Measurements from ENCODE around the gene CLEC4F. TPM values are rescaled to one million over a fixed set of nuclear protein-coding genes. Genes with fewer than 3 reads are reported as not detected.

CLEC4F gene
- total RNA-seq, 2 donors from 2014 or later, result 0.35 TPM; not detected in 1

DNA sequence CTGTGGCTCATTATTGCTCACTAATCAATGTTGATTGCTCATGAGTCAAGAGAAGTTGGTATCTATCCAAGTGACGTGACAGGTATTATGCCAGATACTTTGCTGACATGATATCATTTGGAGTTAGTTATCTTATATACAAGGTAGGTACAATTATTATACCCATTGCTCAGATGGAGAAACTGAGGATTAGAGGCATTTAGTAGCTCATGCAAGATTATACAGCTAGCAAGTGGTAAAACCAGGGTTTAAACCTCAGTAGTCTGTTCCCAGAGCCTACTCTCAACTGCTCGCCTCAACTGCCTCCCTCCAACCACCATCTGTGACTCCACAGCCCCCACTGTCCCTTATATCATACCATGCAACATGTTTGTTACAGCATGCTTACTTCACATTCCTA, 36.1 kb downstream of the CLEC4F start:
- ATAC-seq (replicated peaks), result no peak
- Mint-ChIP-seq H3K9me3 (no peaks in the 10 kb centered on the region), H3K36me3 (ENCODE audit: low read depth) (no peaks in the 10 kb centered on the region), H3K4me1 (no peaks in the 10 kb centered on the region), H3K4me3 (no peak overlapping the region), H3K27me3 (peaks cover 29% of the 10 kb centered on the region), H3K27ac (no peak overlapping the region)

DNA sequence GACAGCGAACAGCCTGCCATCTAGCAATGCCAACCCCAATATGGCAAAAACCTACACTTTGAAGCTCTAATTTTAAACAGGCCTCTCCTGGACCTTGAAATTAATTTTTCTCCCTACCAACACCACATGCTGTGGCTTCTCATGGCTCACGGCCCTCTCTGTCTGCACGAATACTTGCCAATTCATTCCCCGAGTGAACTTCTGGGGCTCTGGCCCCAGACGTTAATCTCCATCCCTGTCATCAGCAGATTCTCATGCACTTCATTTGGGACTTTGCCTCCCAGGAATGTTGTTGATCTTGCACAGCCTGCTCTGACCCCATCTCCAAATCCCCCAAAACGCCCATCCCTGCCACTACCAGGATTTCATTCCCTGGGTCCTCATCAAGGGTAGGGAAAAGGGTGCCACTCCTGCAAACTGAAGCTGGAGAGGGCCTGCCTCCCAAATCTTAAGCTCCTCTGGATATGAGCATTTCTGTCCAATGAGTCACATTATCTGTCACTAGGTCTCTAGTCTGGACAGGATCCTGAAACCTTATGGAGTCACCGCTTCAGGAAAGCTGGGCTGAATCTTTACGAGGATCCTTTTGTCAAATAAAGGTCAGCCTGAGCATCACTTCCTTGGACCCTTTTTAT, 40.4 kb downstream of the CLEC4F start:
- H3K4me1 Mint-ChIP-seq, result no peaks in the 10 kb centered on the region
- H3K9me3 Mint-ChIP-seq, result no peaks in the 10 kb centered on the region
- no peak overlapping the region for H3K4me3 Mint-ChIP-seq
- no peak overlapping the region for H3K27ac Mint-ChIP-seq
- peaks cover 29% of the 10 kb centered on the region for H3K27me3 Mint-ChIP-seq
- H3K36me3 Mint-ChIP-seq (ENCODE audit: low read depth), result no peaks in the 10 kb centered on the region
- no peak for ATAC-seq (replicated peaks)

DNA sequence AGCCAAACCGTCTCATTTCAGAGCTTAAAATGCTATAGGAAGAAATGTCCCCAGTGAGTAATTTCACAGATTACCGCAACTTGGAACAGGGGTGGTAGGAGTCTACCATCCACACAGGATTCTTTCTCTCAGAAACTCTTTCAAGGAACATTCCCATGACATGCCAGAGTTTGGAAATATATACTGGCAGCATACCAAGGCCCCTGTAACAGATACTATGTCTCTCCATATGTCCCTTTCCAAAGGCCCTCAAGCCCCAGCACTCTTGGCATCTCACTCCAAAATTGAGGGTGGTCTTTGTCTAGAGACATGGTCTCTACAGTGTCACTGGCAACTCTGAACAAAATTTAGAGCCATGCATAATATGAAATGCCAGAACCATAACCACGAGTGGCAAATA, 40.9 kb downstream of the CLEC4F start:
- peaks cover 29% of the 10 kb centered on the region for H3K27me3 Mint-ChIP-seq
- H3K9me3 Mint-ChIP-seq, result no peaks in the 10 kb centered on the region
- H3K27ac Mint-ChIP-seq, result no peak overlapping the region
- no peak overlapping the region for H3K4me3 Mint-ChIP-seq
- H3K4me1 Mint-ChIP-seq, result no peaks in the 10 kb centered on the region
- ATAC-seq (replicated peaks), result no peak
- no peaks in the 10 kb centered on the region for H3K36me3 Mint-ChIP-seq (ENCODE audit: low read depth)

DNA sequence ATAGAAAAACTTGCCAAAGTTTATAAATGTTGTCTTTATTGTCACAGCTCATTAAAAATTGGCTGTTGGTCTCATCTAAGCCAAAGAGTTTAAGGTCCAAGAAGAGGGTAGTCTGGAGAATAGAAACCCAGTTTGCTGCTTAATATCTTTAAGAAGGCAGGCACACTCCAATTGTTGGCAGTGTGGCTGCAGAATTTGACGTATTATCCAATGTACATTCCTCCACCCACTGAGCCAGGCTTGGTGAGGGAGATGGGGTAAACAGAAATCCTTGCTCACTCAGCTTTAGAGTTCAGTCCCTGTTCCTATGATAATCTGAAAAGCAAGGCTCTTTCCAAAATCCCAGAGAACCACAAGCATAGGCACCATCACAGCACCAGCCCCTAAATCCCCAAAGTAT, 41.7 kb downstream of the CLEC4F start:
- H3K27me3 Mint-ChIP-seq, result peaks cover 36% of the 10 kb centered on the region
- H3K36me3 Mint-ChIP-seq (ENCODE audit: low read depth), result no peaks in the 10 kb centered on the region
- H3K27ac Mint-ChIP-seq, result no peak overlapping the region
- H3K4me3 Mint-ChIP-seq, result no peak overlapping the region
- no peak for ATAC-seq (replicated peaks)
- no peaks in the 10 kb centered on the region for H3K4me1 Mint-ChIP-seq
- H3K9me3 Mint-ChIP-seq, result peaks cover 2% of the 10 kb centered on the region

DNA sequence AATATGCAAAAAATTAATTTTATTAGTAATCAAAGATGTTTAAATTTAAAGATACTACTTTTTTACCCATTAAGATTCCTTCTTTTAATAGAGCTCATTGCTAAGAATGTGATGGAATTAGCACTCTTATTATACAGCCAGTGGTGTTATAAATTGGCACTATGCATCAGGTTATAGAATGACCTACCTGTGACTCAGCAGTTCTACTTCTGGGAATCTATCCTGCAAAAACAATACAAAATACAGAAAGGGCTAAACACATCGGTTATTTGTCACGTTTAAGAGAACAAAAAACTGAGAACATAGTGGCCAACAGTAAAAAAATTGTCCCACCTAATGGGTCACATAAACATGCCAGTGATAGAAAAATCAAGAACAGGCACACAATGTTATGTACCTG, 42.9 kb downstream of the CLEC4F start:
- no peak overlapping the region for H3K4me3 Mint-ChIP-seq
- peaks cover 42% of the 10 kb centered on the region for H3K27me3 Mint-ChIP-seq
- H3K9me3 Mint-ChIP-seq, result peaks cover 4% of the 10 kb centered on the region
- no peaks in the 10 kb centered on the region for H3K36me3 Mint-ChIP-seq (ENCODE audit: low read depth)
- no peak for ATAC-seq (replicated peaks)
- no peaks in the 10 kb centered on the region for H3K4me1 Mint-ChIP-seq
- H3K27ac Mint-ChIP-seq, result no peak overlapping the region

DNA sequence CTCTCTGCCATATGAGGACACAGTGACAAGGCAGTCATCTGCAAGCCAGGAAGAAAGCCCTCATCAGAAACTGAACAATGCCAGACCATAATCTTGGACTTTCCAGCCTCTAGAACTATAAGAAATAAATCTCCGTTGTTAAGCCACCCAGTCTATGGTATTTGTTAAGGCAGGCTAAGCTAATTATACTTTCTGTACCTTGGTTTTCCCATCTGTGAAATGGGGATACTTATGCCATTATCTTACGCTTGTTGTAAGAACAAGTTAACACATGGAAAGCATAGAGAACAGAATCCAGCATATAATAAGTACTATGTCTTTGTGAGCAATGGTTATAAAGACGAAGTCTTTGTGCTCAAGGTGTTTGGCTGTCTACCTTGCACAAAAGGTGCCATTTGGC, 44.1 kb downstream of the CLEC4F start:
- Mint-ChIP-seq H3K4me1 (no peaks in the 10 kb centered on the region), H3K27me3 (peaks cover 49% of the 10 kb centered on the region), H3K4me3 (no peak overlapping the region), H3K36me3 (ENCODE audit: low read depth) (no peaks in the 10 kb centered on the region), H3K9me3 (peaks cover 4% of the 10 kb centered on the region), H3K27ac (no peak overlapping the region)
- ATAC-seq (replicated peaks), result no peak

DNA sequence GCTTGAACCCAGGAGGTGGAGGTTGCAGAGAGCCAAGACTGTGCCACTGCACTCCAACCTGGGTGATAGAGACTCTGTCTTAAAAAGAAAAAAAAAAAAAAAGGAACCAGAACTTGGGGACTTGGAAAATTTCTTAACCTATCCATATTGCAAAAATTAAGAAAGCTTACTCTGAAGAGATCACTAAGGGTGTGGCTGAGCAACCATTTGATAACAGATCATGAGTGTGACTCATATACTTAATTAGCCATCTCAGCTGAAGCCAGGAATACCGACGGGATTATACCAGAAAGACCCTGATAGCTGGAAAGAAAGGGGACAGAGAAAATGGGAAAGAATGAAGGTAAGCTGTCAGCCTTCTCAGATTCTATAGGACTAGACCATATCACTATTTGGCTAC, 45.3 kb downstream of the CLEC4F start:
- Mint-ChIP-seq H3K27ac (no peak overlapping the region), H3K4me3 (no peak overlapping the region), H3K9me3 (peaks cover 4% of the 10 kb centered on the region), H3K27me3 (peaks cover 51% of the 10 kb centered on the region), H3K36me3 (ENCODE audit: low read depth) (no peaks in the 10 kb centered on the region), H3K4me1 (no peaks in the 10 kb centered on the region)
- ATAC-seq (replicated peaks), result no peak

DNA sequence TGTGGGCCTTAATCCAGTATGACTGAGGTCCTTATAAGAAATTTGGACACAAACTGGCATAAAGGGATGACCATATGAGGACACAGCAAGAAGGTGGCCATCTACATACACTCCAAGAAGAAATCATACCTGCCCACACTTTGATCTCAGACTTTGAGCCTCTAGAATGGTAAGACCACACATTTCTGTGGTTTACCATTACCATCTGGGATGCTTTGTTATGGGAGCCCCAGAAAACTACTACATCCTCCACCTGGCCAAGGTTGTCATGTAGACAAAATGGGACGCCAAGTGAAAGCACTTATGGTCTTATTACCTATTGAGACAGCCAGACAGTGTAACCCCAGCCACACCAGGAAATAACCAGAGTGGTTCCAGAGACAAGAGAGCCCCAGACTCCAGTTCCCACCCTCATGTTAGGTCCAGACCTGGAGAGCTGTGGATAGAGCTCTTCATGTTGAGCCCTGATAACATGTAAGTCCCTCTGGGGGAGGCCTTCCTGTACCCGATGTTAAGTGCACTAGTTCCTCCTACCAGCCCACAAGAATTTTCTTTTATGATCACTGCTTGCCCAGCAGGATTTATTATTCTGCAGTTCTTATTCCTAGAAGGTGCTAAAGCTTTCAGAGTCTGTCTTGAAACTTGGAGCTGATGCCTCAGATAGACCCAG, 47.8 kb downstream of the CLEC4F start:
- H3K9me3 Mint-ChIP-seq, result peaks cover 4% of the 10 kb centered on the region
- H3K27me3 Mint-ChIP-seq, result peaks cover 55% of the 10 kb centered on the region

DNA sequence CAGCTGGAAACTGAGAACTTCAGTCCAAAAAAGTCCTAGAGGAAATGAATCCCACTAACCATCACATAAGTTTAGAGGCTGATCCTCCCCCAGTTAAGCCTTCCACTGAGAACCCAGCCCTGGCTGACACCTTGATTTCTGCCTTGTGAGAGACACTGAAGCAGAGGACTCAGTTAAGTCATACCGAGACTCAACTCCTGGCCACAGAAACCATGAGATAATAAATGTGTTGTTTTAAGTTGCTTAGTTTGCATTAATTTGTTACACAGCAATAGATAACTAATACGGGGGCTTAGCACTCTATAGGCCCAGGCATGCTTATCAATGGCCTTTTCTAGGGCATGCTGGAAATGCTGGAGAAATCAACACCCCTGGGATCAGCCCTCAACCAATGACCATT, 49.0 kb downstream of the CLEC4F start:
- no peak for ATAC-seq (replicated peaks)
- Mint-ChIP-seq H3K27me3 (peaks cover 55% of the 10 kb centered on the region), H3K27ac (no peak overlapping the region)

More for the DNA sequence above, 47.8 kb downstream of the CLEC4F start:
- Mint-ChIP-seq H3K4me1 (no peaks in the 10 kb centered on the region), H3K36me3 (ENCODE audit: low read depth) (no peaks in the 10 kb centered on the region), H3K27ac (no peak overlapping the region), H3K4me3 (no peak overlapping the region)
- no peak for ATAC-seq (replicated peaks)

DNA sequence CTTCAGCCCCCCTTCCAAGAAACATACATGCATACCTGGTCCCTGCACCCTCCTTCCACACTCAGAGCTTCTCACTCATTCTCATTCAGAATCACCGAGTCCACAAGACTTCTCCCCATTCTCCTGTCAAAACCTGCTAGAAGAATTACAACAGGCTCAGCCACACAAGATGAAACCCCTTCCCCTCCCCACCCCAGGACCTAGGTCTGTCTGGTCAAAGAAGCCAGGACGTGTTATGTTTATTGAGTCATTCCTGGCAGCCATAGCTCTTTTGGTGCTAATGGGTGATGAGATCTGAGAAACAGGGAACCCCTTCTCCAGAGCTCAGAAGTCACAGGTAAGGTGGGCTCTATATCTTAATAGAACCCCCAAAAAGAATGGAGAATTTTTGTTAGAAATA, 50.9 kb downstream of the CLEC4F start:
- H3K27me3 Mint-ChIP-seq, result peaks cover 61% of the 10 kb centered on the region
- H3K4me3 Mint-ChIP-seq, result peak overlapping the region; percentile 66
- peaks cover 5% of the 10 kb centered on the region for H3K4me1 Mint-ChIP-seq
- H3K36me3 Mint-ChIP-seq (ENCODE audit: low read depth), result no peaks in the 10 kb centered on the region
- no peak overlapping the region for H3K27ac Mint-ChIP-seq
- no peak for ATAC-seq (replicated peaks)
- H3K9me3 Mint-ChIP-seq, result peaks cover 4% of the 10 kb centered on the region

More for the DNA sequence above, 49.0 kb downstream of the CLEC4F start:
- Mint-ChIP-seq H3K36me3 (ENCODE audit: low read depth) (no peaks in the 10 kb centered on the region), H3K4me1 (peaks cover 4% of the 10 kb centered on the region), H3K4me3 (no peak overlapping the region), H3K9me3 (peaks cover 4% of the 10 kb centered on the region)

DNA sequence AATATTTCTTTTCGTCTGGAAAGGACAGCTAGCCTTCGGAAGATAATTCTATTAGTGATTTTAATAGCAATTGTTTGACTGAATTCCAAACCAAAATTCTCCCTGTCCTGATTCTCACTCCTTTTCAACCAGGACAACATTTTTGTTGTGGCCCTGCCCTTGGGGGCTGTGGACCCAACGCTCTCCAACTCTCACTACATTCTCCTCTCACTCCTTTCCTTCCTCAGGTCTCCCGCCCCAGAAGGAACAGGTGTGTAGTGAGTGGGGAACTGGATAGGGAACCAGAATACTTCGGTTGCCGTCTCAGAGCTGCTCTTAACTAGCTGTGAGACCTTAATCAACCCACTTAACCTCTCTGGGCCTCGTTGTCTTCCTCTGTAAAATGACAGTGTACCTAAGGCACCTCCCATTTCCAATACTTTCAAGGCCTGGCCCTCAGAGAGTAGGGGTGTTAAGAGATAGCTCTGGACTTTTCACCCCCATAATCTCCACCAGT, 51.8 kb downstream of the CLEC4F start:
- peaks cover 57% of the 10 kb centered on the region for H3K27me3 Mint-ChIP-seq
- H3K4me1 Mint-ChIP-seq, result peaks cover 5% of the 10 kb centered on the region
- peaks cover 2% of the 10 kb centered on the region for H3K9me3 Mint-ChIP-seq
- peak overlapping the region; percentile 66 for H3K4me3 Mint-ChIP-seq
- no peaks in the 10 kb centered on the region for H3K36me3 Mint-ChIP-seq (ENCODE audit: low read depth)
- ATAC-seq (replicated peaks), result no peak
- no peak overlapping the region for H3K27ac Mint-ChIP-seq

DNA sequence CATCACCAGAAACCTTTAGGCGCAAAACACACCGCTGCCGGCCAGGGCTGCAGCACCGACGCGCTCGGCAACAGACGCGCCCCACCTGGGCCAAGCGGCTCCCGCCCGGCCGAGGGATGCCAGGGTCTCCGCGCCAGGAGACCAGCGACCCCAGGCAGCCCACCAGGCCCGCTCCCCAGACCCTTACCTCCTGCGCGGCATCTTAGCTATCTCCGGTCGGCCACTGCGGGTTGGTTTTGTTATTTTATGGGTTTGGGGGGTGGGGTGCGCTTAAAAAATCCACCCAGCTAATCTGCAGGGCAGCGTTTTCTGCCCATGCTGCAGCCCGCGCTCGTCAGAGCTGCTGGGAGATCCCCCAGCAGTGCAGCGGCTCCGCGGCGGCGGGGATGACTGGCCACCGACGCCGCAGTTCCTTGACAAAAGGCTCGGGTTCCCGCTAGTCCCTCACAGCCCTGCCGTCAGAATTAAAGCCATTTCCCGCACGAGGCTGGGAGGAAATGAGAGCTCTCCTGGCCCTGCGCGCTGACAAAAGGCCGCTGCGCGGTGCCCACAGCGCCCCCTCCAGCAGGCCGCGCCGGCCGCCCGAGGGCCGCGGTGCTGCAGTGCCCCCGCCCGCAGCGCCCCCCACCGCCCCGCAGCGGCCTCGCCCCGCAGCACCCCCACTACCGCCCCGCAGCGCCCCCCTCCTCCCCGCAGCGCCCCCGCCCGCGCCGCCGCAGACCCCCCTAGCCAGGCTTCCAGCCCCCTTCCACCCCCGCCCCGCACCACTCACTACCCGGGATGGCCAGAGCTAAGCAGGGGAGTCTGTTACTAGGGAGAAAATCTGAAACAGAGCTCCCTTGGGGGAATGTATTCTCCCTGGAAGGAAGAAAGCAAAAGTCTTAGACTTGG, 52.5 kb downstream of the CLEC4F start, which contains the start of gene ADD2:
ADD2 (minus strand) TSS at position 502 of the 891 bp plus-strand sequence. CDS start 61,792 bp downstream, outside the sequence.
- Mint-ChIP-seq H3K4me3 (peak within 1 kb of the TSS; percentile 79), H3K27ac (peak within 1 kb of the TSS; percentile 10), H3K4me1 (peaks cover 5% of the 10 kb centered on the region), H3K27me3 (peaks cover 54% of the 10 kb centered on the region), H3K36me3 (ENCODE audit: low read depth) (no peaks in the 10 kb centered on the region), H3K9me3 (no peaks in the 10 kb centered on the region)
- ATAC-seq (replicated peaks), result peak; percentile 79

DNA sequence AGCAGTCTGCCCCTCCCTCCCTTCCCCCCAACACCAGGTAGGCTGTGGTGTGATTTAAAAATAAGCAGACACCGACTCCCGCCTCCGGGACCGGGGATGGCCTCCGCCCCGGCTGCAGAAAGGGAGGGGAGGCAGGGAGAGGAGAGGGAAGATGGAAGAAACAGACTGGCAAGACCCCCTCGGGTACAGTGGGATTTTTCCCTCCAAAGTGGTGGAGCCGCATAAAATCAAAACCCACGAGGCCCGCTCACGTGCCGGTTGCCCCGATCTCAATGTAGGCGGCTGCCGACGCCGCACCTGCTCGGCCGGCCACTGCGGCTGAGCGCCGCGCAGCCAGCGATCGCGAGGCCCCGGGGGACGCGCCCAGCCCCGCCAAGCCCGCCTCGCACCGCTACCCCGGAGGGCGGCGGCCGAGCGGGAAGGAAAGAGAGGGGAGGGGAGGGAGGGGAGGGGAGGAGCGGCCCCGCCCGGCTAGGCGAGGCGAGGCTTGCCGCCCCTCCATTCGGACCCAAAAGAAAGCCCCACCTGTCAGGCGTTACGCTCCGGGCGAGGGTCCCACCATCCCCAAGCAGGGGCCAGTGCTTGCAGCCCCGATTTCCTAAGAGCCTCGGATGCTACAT, 53.2 kb downstream of the CLEC4F start:
- H3K36me3 Mint-ChIP-seq (ENCODE audit: low read depth), result no peaks in the 10 kb centered on the region
- H3K4me1 Mint-ChIP-seq, result peaks cover 5% of the 10 kb centered on the region
- no peaks in the 10 kb centered on the region for H3K9me3 Mint-ChIP-seq
- H3K27me3 Mint-ChIP-seq, result peaks cover 54% of the 10 kb centered on the region
- peak overlapping the region; percentile 10 for H3K27ac Mint-ChIP-seq
- H3K4me3 Mint-ChIP-seq, result peak overlapping the region; percentile 79
- peak; percentile 18 for ATAC-seq (replicated peaks)

Measured in activated T-helper 17 cell treated with anti-CD3 and anti-CD28 coated beads, Interleukin-2, amount 50 U/mL, for 72 hours (primary cell).